ENCODE data around the gene TMEM217.
A peak's percentile ranks its signal among the peaks of the same experiment; 100 is the strongest.

TMEM217 gene

DNA sequence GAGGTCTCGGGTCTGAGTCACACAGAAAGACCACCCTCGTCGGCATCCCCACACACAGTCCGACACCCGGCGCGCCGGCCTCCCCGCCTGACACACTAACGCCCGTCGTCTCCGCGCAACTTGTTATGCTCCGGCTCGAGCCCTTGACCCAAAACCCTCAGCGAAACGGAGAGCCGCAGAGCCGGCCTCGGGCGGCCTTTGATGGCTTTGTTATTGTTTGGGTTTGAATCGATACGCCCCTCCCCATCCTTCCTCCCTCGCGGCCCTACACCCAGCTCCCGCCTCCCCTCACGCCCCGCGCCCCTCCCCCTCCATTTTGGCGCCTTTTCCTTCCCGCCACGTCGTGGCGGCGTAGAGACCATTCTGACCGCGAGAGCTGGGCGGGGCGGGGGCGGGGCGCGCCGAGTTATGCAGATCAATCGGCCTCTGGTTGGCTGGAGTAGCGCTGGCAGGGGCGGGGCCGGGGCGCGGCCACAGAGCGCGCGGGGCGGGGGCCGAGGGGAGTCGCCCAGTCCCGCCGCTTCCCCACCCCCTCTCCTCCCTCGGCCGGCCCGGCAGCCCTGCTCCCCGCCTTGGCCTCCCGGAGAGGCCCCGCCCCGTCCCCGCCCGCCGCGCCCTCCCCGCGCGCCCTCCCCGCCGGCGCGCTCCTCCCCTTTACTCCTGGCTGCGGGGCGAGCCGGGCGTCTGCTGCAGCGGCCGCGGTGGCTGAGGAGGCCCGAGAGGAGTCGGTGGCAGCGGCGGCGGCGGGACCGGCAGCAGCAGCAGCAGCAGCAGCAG is 88.3 kb downstream of the TMEM217 start, which contains the start of gene PIM1:
TSS of gene PIM1 (plus strand) at position 657 of the 777 bp plus-strand sequence. CDS start 424 bp downstream, outside the sequence.
- no peak within 1 kb of the TSS for H2AFZ ChIP-seq (ENCODE audit: low read length)

DNA sequence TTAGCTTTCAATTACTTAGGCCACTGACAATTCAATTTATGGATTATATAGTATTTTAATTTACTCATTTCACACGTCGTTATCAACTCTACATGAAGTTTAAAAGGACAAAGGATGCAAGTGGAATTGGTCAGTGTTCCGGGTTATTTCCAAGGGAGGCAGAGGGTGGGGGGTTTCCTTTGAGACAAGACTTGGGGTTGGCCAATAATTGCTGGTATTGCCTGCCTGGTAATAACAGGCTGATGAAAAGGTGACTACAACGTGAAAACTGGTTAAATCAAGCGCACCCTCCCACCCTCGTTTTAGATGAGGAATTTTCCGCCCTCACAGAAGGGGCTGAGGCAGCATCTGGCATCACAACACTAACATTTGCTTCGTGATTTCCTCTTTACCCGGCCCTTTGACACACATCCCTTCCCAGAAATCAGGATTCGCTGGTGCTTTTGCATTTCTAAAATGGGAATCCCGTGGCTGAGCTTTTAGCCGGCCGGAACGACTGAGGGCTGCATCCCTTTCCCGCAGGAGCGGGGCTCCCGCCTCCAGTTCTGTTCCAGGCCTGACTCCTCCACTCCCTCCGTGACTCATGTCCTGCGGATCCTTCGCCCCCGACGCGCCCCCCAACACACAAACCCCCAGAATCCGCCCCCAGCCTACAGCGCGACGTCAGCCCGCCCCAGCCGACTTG is 89.0 kb downstream of the TMEM217 start:
- peaks cover 13% of the 10 kb centered on the region; the same call in 1 of the 2 replicates for H3F3A ChIP-seq (ENCODE audit: insufficient read depth, low read length)
- peak overlapping the region; percentile 81 for H3K4me3 ChIP-seq (ENCODE audit: low read depth, low read length, poor library complexity, severe bottlenecking)
- H3K9me3 ChIP-seq (ENCODE audit: low read length), result no peaks in the 10 kb centered on the region
- H4K20me1 ChIP-seq (ENCODE audit: insufficient read depth, low read length), result peaks cover 3% of the 10 kb centered on the region
- H3K4me1 ChIP-seq (ENCODE audit: insufficient read depth, low read length, severe bottlenecking), result peaks cover 29% of the 10 kb centered on the region
- no peak overlapping the region for H2AFZ ChIP-seq (ENCODE audit: low read length)
- no peaks in the 10 kb centered on the region for H3K27me3 ChIP-seq (ENCODE audit: insufficient read depth, low read length)
- peak overlapping the region; percentile 95 for H3K27ac ChIP-seq (ENCODE audit: low read depth, low read length, poor library complexity, severe bottlenecking)
- H3K79me2 ChIP-seq (ENCODE audit: insufficient read depth, low read length), result peaks cover 26% of the 10 kb centered on the region
- TF ChIP-seq, protein P1, sequence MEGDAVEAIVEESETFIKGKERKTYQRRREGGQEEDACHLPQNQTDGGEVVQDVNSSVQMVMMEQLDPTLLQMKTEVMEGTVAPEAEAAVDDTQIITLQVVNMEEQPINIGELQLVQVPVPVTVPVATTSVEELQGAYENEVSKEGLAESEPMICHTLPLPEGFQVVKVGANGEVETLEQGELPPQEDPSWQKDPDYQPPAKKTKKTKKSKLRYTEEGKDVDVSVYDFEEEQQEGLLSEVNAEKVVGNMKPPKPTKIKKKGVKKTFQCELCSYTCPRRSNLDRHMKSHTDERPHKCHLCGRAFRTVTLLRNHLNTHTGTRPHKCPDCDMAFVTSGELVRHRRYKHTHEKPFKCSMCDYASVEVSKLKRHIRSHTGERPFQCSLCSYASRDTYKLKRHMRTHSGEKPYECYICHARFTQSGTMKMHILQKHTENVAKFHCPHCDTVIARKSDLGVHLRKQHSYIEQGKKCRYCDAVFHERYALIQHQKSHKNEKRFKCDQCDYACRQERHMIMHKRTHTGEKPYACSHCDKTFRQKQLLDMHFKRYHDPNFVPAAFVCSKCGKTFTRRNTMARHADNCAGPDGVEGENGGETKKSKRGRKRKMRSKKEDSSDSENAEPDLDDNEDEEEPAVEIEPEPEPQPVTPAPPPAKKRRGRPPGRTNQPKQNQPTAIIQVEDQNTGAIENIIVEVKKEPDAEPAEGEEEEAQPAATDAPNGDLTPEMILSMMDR (IDR thresholded peaks at IDR 0.05; ENCODE audit: low read length), result no peak
- no peaks in the 10 kb centered on the region for H3K9me2 ChIP-seq (ENCODE audit: low read depth, low read length)
- H3K4me2 ChIP-seq (ENCODE audit: low read length), result peak overlapping the region; percentile 81
- peak overlapping the region; percentile 93 for H3K9ac ChIP-seq (ENCODE audit: low read length)
- H3K36me3 ChIP-seq (ENCODE audit: insufficient read depth, low read length), result peaks cover 38% of the 10 kb centered on the region

More for the DNA sequence above, 88.3 kb downstream of the TMEM217 start, which contains the start of gene PIM1:
- Histone ChIP-seq H4K20me1 (ENCODE audit: insufficient read depth, low read length) (peaks cover 3% of the 10 kb centered on the region), H3K9me2 (ENCODE audit: low read depth, low read length) (no peaks in the 10 kb centered on the region), H3K27me3 (ENCODE audit: insufficient read depth, low read length) (no peaks in the 10 kb centered on the region), H3K36me3 (ENCODE audit: insufficient read depth, low read length) (peaks cover 46% of the 10 kb centered on the region), H3F3A (ENCODE audit: insufficient read depth, low read length) (peaks cover 16% of the 10 kb centered on the region), H3K79me2 (ENCODE audit: insufficient read depth, low read length) (peaks cover 26% of the 10 kb centered on the region), H3K9ac (ENCODE audit: low read length) (peak within 1 kb of the TSS; percentile 93), H3K9me3 (ENCODE audit: low read length) (no peaks in the 10 kb centered on the region), H3K4me3 (ENCODE audit: low read depth, low read length, poor library complexity, severe bottlenecking) (peak within 1 kb of the TSS; percentile 89), H3K4me1 (ENCODE audit: insufficient read depth, low read length, severe bottlenecking) (peaks cover 36% of the 10 kb centered on the region), H3K27ac (ENCODE audit: low read depth, low read length, poor library complexity, severe bottlenecking) (peak within 1 kb of the TSS; percentile 95), H3K4me2 (ENCODE audit: low read length) (peak within 1 kb of the TSS; percentile 82)
- no peak for TF ChIP-seq EZH2 (IDR thresholded peaks at IDR 0.05; ENCODE audit: borderline replicate concordance, low read length)
- TF ChIP-seq, protein P1 (IDR thresholded peaks at IDR 0.05; ENCODE audit: low read length), result no peak

- peaks cover 31% of the 10 kb centered on the region for H3K36me3 ChIP-seq (ENCODE audit: insufficient read depth, low read length)
- H2AFZ ChIP-seq (ENCODE audit: low read length), result no peak overlapping the region
- peak overlapping the region; percentile 81 for H3K4me2 ChIP-seq (ENCODE audit: low read length)
- no peaks in the 10 kb centered on the region for H3K9me2 ChIP-seq (ENCODE audit: low read depth, low read length)
- peaks cover 26% of the 10 kb centered on the region for H3K79me2 ChIP-seq (ENCODE audit: insufficient read depth, low read length)
- peaks cover 3% of the 10 kb centered on the region for H4K20me1 ChIP-seq (ENCODE audit: insufficient read depth, low read length)
- no peaks in the 10 kb centered on the region for H3K9me3 ChIP-seq (ENCODE audit: low read length)
- H3K4me3 ChIP-seq (ENCODE audit: low read depth, low read length, poor library complexity, severe bottlenecking), result peak overlapping the region; percentile 81
- H3K27me3 ChIP-seq (ENCODE audit: insufficient read depth, low read length), result no peaks in the 10 kb centered on the region
- H3K4me1 ChIP-seq (ENCODE audit: insufficient read depth, low read length, severe bottlenecking), result peaks cover 28% of the 10 kb centered on the region
- TF ChIP-seq EZH2 (IDR thresholded peaks at IDR 0.05; ENCODE audit: borderline replicate concordance, low read length), result no peak
- TF ChIP-seq, protein P1 (IDR thresholded peaks at IDR 0.05; ENCODE audit: low read length), result no peak
- peaks cover 8% of the 10 kb centered on the region; the same call in 1 of the 2 replicates for H3F3A ChIP-seq (ENCODE audit: insufficient read depth, low read length)
- H3K27ac ChIP-seq (ENCODE audit: low read depth, low read length, poor library complexity, severe bottlenecking), result peak overlapping the region; percentile 95
- peak overlapping the region; percentile 93 for H3K9ac ChIP-seq (ENCODE audit: low read length)
Measured at GRCh38 chr6:37168163-37168758, 89.7 kb downstream of the TMEM217 start.

Measured in OCI-LY1 (cell line).